ENCODE measurements around the gene YAF2. TPM values are rescaled to one million over a fixed set of nuclear protein-coding genes. Genes with fewer than 3 reads are reported as not detected.

The YAF2 gene
- total and polyA plus RNA-seq, 2 donors (not counting 1 experiment from before 2014, with no cell fraction given): 11.6 to 41.9 TPM

DNA sequence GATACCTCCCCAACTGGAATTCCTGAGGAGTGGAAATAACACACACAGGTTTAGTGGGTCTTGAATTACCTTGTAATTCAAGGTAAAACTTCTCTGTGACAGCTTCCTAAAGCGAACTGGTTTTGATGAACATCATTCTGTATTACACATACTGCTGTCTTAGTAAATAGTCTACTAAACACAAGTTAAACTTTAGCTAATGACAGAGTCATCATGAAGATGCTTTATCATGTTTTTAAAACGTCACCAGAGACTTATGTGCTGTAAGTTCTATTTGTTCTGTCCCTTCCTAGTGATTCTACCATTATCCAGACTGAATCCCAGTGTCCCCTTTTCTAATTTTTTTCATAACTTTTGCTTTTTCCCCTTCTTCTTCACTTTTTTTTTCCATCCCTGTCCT is 81.8 kb downstream of the YAF2 start:
- H3K27me3 ChIP-seq (replicated peaks in 1 of 4; ENCODE audit: control extremely low read depth in 1 of 4, control insufficient read depth in 3 of 4, insufficient read depth in 4 of 4, low read length in 3 of 4): no peaks in the 10 kb centered on the region
- ChIA-PET CTCF (no interaction called here), POLR2A (no interaction called here)
- no peak overlapping the region for H3K4me3 Mint-ChIP-seq
- no peaks in the 10 kb centered on the region for H3K79me2 ChIP-seq (ENCODE audit: control insufficient read depth, insufficient read depth, low read length)
- no peaks in the 10 kb centered on the region for H3K4me1 Mint-ChIP-seq
- no peaks in the 10 kb centered on the region for H3K4me1 ChIP-seq (ENCODE audit: control insufficient read depth in 2 of 2, insufficient read depth in 2 of 2, low read length in 2 of 2)
- H3K9me3 Mint-ChIP-seq (ENCODE audit: insufficient read depth): no peaks in the 10 kb centered on the region
- ATAC-seq (ENCODE audit: low read depth) (no peak), DNase-seq (no peak)
- intact Hi-C loops (cut with micrococcal nuclease): no loop called here
- WGBS (ENCODE audit: insufficient coverage): 100% methylated on average over 1 of the region's 2 CpGs
- H2AFZ ChIP-seq (ENCODE audit: insufficient read depth, low read depth, low read length, poor library complexity, severe bottlenecking): no peak overlapping the region
- H4K20me1 ChIP-seq (ENCODE audit: control insufficient read depth, insufficient read depth, low read length, poor library complexity, severe bottlenecking): no peaks in the 10 kb centered on the region
- peaks cover 7 to 13% of the 10 kb centered on the region in 2 experiments for H3K36me3 ChIP-seq (replicated peaks in 1 of 2; ENCODE audit: control extremely low read depth in 1 of 2, control insufficient read depth in 1 of 2, extremely low read depth in 1 of 2, insufficient read depth in 2 of 2, low read length in 1 of 2)
- H3K9ac ChIP-seq (ENCODE audit: low read length): no peak overlapping the region
- no peaks in the 10 kb centered on the region for H3K27me3 Mint-ChIP-seq
- H3K9me3 ChIP-seq (ENCODE audit: control extremely low read depth in 1 of 3, control insufficient read depth in 2 of 3, insufficient read depth in 1 of 3, low read length in 2 of 3): no peaks in the 10 kb centered on the region
- no peak overlapping the region for H3K4me3 ChIP-seq (ENCODE audit: control extremely low read depth in 1 of 5, extremely low read depth in 1 of 5, insufficient read depth in 1 of 5, low read depth in 2 of 5, low read length in 4 of 5)
- no peak overlapping the region for H3K27ac Mint-ChIP-seq
- TF ChIP-seq EZH2 (IDR thresholded peaks at IDR 0.05; ENCODE audit: borderline replicate concordance, insufficient read depth, low read depth, low read length, poor library complexity, severe bottlenecking) (no peak), CTCF (IDR thresholded peaks at IDR 0.05) (no peak)
- H3K27ac ChIP-seq (ENCODE audit: low read length in 2 of 2): no peak overlapping the region
- no peak overlapping the region for H3K4me2 ChIP-seq (replicated peaks; ENCODE audit: low read depth, low read length, poor library complexity, severe bottlenecking)

GRCh38 chr12:42145552-42146215 is 92.4 kb downstream of the YAF2 start:
- Histone ChIP-seq H3K27me3 (replicated peaks in 1 of 4; ENCODE audit: control extremely low read depth in 1 of 4, control insufficient read depth in 3 of 4, insufficient read depth in 4 of 4, low read length in 3 of 4) (no peaks in the 10 kb centered on the region), H2AFZ (ENCODE audit: insufficient read depth, low read depth, low read length, poor library complexity, severe bottlenecking) (peak overlapping the region; percentile 95), H3K4me1 (ENCODE audit: control insufficient read depth in 2 of 2, insufficient read depth in 2 of 2, low read length in 2 of 2) (peaks cover 21 to 24% of the 10 kb centered on the region in 2 donors), H3K27ac (ENCODE audit: low read length in 2 of 2) (peak overlapping the region in 1 of 2 donors; percentile 68), H3K79me2 (ENCODE audit: control insufficient read depth, insufficient read depth, low read length) (peaks cover 33% of the 10 kb centered on the region), H3K4me2 (replicated peaks; ENCODE audit: low read depth, low read length, poor library complexity, severe bottlenecking) (peak overlapping the region; percentile 78), H3K4me3 (ENCODE audit: control extremely low read depth in 1 of 5, extremely low read depth in 1 of 5, insufficient read depth in 1 of 5, low read depth in 2 of 5, low read length in 4 of 5) (peak overlapping the region in 3 of 5 experiments; percentile 60 to 78 (median 75)), H4K20me1 (ENCODE audit: control insufficient read depth, insufficient read depth, low read length, poor library complexity, severe bottlenecking) (no peaks in the 10 kb centered on the region), H3K36me3 (replicated peaks in 1 of 2; ENCODE audit: control extremely low read depth in 1 of 2, control insufficient read depth in 1 of 2, extremely low read depth in 1 of 2, insufficient read depth in 2 of 2, low read length in 1 of 2) (no peaks in the 10 kb centered on the region), H3K9ac (ENCODE audit: low read length) (peak overlapping the region; percentile 77), H3K9me3 (ENCODE audit: control extremely low read depth in 1 of 3, control insufficient read depth in 2 of 3, insufficient read depth in 1 of 3, low read length in 2 of 3) (no peaks in the 10 kb centered on the region)
- intact Hi-C loops (cut with micrococcal nuclease): loop anchor here (2.0 to 10.0 kb wide), 3 partner anchors 181 to 1689 kb away; partner anchors contain the start of genes PPHLN1, TMEM117 and ZCRB1
- ChIA-PET POLR2A (no interaction called here), CTCF (interaction anchor here (0.6 to 1.3 kb wide), 5 partner anchors 16 to 330 kb away, joined by 3 to 4 read pairs (median 3); no protein-coding TSS in a partner anchor)
- TF ChIP-seq CTCF (IDR thresholded peaks at IDR 0.05) (no peak), EZH2 (IDR thresholded peaks at IDR 0.05; ENCODE audit: borderline replicate concordance, insufficient read depth, low read depth, low read length, poor library complexity, severe bottlenecking) (no peak)
- H3K27ac Mint-ChIP-seq: peak overlapping the region; percentile 88
- H3K9me3 Mint-ChIP-seq (ENCODE audit: insufficient read depth): no peaks in the 10 kb centered on the region
- no peak for ATAC-seq (ENCODE audit: low read depth)
- 85% methylated on average over 9 of the region's 11 CpGs for WGBS (ENCODE audit: insufficient coverage)
- H3K4me1 Mint-ChIP-seq: peaks cover 35% of the 10 kb centered on the region
- no peaks in the 10 kb centered on the region for H3K27me3 Mint-ChIP-seq
- peak overlapping the region; percentile 94 for H3K4me3 Mint-ChIP-seq
- peak; percentile 34 for DNase-seq
